HG02678 (cell line): Measurements from ENCODE around the gene PPP1R14C.

Experiments used
- ATAC-seq: cut with Tn5 transposase; IDR thresholded peaks from one replicate; pipeline ENCODE4 v1.9.1; 2021; ENCODE audit warnings: mild to moderate bottlenecking, moderate library complexity; ENCODE audit not compliant: unreplicated experiment

The PPP1R14C gene

GRCh38 chr6:150288456-150288855 is 145.6 kb downstream of the PPP1R14C start:
- no peak for ATAC-seq

DNA sequence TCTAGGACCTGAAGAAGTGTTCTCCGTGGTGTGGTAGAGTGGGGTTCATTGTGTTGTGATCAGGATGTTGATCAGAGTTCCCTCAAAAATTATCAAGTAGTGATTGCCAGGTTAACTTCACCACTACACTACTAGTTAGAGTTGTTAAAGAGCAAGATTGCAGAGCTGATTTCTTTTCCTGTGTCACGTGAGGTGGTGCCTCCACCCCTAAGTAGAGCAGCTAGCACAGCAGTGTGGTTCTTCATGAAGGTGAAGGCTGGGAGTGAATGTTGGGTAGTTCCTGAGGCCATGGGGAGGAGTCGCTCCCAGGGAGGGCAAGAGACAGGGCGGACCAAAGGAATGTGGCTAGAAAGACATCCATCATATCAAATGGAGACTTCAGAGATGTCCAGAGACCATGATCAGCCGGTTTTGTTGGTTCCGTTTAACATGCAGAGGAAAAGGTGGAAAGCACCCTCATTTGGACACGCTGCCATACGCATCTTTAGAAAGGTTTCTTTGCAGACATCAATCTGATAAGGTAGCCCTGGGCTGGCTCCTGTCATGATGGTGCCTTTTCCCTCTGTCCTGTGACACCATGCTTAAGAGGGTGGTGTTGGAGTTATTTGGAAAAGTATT is 146.7 kb downstream of the PPP1R14C start:
- no peak for ATAC-seq

DNA sequence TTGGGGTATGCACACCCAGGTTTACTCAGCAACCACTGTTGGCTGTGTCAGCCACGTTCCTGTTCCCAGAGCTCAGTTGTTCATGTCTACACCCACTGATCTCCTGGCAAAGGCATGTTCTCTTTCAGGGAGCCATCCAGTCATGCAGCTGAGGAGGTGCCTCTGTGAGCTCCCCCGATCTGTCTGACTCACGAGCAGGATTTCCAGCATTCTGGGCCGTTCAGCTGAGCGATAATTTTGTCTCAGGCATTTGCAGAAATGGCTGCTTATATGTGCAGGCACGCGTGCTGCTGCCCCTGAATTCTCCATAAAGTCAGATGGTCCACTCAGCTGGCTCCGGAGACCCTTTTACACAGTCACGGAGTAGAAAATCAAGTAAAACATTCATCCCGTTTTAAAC is 147.6 kb downstream of the PPP1R14C start:
- no peak for ATAC-seq

DNA sequence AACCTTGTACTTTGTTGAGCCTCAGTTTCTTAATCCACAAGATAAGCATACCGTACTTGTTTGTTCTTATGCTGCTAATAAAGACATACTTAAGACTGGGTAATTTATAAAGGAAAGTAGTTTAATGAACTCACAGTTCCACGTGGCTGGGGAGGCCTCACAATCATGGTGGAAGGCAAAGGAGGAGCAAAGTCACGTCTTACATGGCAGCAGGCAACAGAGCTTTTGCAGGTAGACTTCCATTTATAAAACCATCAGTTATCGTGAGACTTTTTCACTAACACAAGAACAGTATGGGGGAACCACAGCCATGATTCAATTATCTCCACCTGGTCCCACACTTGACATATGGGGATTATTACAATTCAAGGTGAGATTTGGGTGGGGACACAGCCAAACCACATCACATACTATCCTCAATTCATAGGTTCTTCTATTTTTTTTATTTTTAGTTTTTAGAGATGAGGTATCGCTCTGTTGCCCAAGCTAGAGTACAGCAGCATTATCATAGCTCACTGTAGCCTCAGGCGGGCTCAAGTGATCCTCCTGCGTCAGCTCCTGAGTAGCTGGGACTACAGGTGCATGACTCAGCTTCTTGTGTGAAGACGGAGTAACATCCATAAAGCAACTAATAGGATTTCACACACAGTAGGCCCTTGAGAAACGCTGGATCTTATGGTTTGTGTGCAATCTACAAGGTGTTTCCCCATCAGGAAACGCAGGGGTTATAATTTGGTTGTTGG is 149.3 kb downstream of the PPP1R14C start:
- no peak for ATAC-seq

DNA sequence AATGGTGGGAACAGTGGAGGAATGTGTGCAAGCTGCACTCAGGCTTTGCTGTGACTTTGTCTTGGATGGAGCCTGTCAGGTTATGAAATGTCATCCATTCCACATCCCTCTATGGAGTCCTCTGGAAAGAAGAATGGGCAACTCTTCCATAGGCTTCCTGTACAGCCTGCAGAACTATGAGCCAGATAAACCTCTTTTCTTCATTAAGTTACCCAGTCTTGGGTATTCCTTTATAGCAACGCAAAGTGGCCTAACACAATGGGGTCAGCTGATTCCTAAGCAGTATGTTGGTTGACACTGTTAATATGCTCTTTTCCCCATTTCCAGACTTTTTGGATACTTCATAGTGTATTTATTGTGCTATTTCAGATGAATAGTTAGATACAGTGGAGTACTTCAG is 150.2 kb downstream of the PPP1R14C start:
- no peak for ATAC-seq

- ATAC-seq, result no peak
Measured at GRCh38 chr6:150293423-150294173, 150.8 kb downstream of the PPP1R14C start.

DNA sequence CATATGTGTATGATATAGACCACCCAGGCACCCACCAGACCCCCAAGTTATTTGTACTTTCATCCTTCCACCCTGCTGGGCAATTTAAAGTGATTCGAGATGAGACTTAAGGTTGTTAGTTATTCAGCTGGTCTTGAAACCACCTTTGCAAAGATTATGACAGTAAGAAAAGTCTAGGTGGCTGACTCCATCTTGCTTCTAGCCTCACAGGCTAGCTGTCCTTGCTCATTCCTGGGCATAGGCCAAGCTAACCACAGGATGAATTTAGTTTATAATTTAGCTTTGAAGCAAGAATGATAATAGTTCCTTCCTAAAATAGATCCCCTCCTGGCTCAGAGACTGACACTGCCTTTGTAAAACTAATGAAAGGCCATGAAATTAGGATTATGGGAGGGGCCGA is 154.0 kb downstream of the PPP1R14C start:
- no peak for ATAC-seq

DNA sequence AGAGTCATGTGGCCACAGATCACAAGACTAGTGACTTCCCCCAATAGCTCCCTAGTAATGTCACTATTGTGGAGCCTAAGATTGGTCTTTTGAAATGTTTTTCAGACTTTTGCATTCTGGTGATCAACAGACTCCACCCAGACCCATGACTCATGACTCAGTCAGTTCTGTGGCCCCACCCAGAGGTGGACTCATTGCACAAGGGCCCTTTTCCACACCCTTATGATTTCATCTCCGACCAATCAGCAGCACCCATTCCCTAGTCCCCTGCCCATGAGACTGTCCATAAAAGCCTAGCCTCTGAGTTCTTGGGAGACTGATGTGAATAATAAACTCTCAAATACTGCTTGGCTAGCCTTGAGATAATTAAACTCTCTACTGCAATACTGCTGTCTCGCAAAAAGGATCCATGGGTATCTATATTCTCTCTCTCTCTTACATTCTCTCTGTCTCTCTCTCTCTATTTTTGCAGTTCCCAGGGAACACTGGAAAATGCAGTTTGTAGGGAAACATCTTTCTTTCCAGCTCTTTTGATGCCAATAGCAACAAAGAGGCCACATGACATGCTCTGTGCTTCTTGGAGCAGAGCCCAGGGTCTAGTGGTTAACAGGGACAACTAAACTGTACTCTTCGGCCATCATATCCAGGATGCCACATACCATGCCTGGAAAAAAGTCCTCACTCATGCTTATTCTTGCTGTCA is 154.6 kb downstream of the PPP1R14C start:
- ATAC-seq, result no peak

DNA sequence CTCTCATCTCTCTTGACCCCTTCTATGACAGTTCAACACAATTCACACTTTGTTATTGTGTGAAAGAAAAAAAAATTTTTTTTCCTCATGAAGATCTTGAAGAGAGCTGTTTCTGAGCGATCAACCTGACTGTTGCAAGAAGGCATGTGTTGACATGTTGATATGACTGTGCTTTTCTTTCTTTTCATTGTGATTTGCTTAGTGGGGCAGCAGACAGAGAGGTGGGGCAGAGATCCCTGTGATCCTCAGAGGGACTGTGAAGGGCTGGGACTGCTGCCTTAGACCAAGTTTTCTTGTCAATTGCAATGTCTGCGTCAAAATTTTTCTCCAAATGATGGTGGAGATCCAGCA is 155.2 kb downstream of the PPP1R14C start:
- ATAC-seq, result no peak

- ATAC-seq, result no peak
Measured at GRCh38 chr6:150298676-150299075, 155.8 kb downstream of the PPP1R14C start.
